GM19099 (cell line): ENCODE results near the gene CCBE1.

ENCODE experiments used
- POLR2A ChIP-seq: IDR thresholded peaks from 3 replicates; pipeline ENCODE4 v1.6.1; 2011; ENCODE audit warnings: low read depth; ENCODE audit not compliant: insufficient read length; ENCODE audit errors: extremely low read depth

CCBE1 gene

GRCh38 chr18:59537579-59537978 is 159.6 kb downstream of the CCBE1 start:
- TF ChIP-seq POLR2A, result no peak

GRCh38 chr18:59536166-59536565 is 161.1 kb downstream of the CCBE1 start:
- TF ChIP-seq POLR2A, result no peak

- TF ChIP-seq POLR2A, result no peak
Measured at GRCh38 chr18:59535055-59535454, 162.2 kb downstream of the CCBE1 start.

GRCh38 chr18:59528866-59529265 is 168.4 kb downstream of the CCBE1 start:
- no peak for TF ChIP-seq POLR2A

- no peak for TF ChIP-seq POLR2A
Measured at GRCh38 chr18:59520562-59521355, 176.5 kb downstream of the CCBE1 start.

GRCh38 chr18:59518705-59519104 is 178.5 kb downstream of the CCBE1 start:
- TF ChIP-seq POLR2A, result no peak

GRCh38 chr18:59517446-59518165 is 179.6 kb downstream of the CCBE1 start:
- no peak for TF ChIP-seq POLR2A

- no peak for TF ChIP-seq POLR2A
Measured at GRCh38 chr18:59516356-59517155, 180.7 kb downstream of the CCBE1 start.

- no peak for TF ChIP-seq POLR2A
Measured at GRCh38 chr18:59515147-59515546, 182.1 kb downstream of the CCBE1 start.

- TF ChIP-seq POLR2A, result no peak
Measured at GRCh38 chr18:59514203-59514602, 183.0 kb downstream of the CCBE1 start.

- no peak for TF ChIP-seq POLR2A
Measured at GRCh38 chr18:59512025-59512755, 185.0 kb downstream of the CCBE1 start.

GRCh38 chr18:59509481-59510442 is 187.5 kb downstream of the CCBE1 start:
- no peak for TF ChIP-seq POLR2A

- TF ChIP-seq POLR2A, result no peak
Measured at GRCh38 chr18:59505356-59505755, 191.9 kb downstream of the CCBE1 start.

GRCh38 chr18:59502274-59503175 is 194.7 kb downstream of the CCBE1 start:
- TF ChIP-seq POLR2A, result no peak
